GM12891 (cell line): ENCODE measurements around the gene CRYBB2.

Experiments used
- POLR2A ChIP-seq: IDR thresholded peaks from 2 replicates; pipeline ENCODE4 v1.6.1; 2011; ENCODE audit warnings: low read depth, low read length, control low read depth
- POU2F2 ChIP-seq: IDR thresholded peaks from 2 replicates; pipeline ENCODE4 v1.6.1; 2011; ENCODE audit warnings: low read depth, mild to moderate bottlenecking, control low read depth, low read length, moderate library complexity
- SPI1 ChIP-seq: IDR thresholded peaks from 2 replicates; pipeline ENCODE4 v1.6.1; 2011; ENCODE audit warnings: low read depth, low read length, control low read depth

- no peak for TF ChIP-seq POLR2A
- TF ChIP-seq POU2F2: no peak
- no peak for TF ChIP-seq SPI1
Observed at GRCh38 chr22:25207553-25208157, 11.8 kb upstream of the CRYBB2 start.
